ENCODE results near the gene GPR146.

Gene GPR146

GRCh38 chr7:1043552-1044188 lies 676 bp upstream of the GPR146 start:
- TF ChIP-seq CTCF (conservative IDR thresholded peaks at IDR 0.05; ENCODE audit: low read depth, low read length): no peak
- DNase-seq (ENCODE audit: low read depth): peak; percentile 23
- peak overlapping the region; percentile 46 for H3K4me3 ChIP-seq (ENCODE audit: low read depth, low read length)

- H3K4me3 ChIP-seq (ENCODE audit: low read depth, low read length): peak overlapping the region; percentile 69
- no peak for DNase-seq (ENCODE audit: low read depth)
- no peak for TF ChIP-seq CTCF (conservative IDR thresholded peaks at IDR 0.05; ENCODE audit: low read depth, low read length)
Observed at GRCh38 chr7:1045069-1046063, 1.0 kb downstream of the GPR146 start.

GRCh38 chr7:1046722-1047679 lies 2.7 kb downstream of the GPR146 start:
- no peak overlapping the region for H3K4me3 ChIP-seq (ENCODE audit: low read depth, low read length)
- DNase-seq (ENCODE audit: low read depth): no peak
- TF ChIP-seq CTCF (conservative IDR thresholded peaks at IDR 0.05; ENCODE audit: low read depth, low read length): no peak

- no peak for DNase-seq (ENCODE audit: low read depth)
- no peak for TF ChIP-seq CTCF (conservative IDR thresholded peaks at IDR 0.05; ENCODE audit: low read depth, low read length)
- no peak overlapping the region for H3K4me3 ChIP-seq (ENCODE audit: low read depth, low read length)
Observed at GRCh38 chr7:1049006-1049741, 4.8 kb downstream of the GPR146 start.

- TF ChIP-seq CTCF (conservative IDR thresholded peaks at IDR 0.05; ENCODE audit: low read depth, low read length): no peak
- no peak overlapping the region for H3K4me3 ChIP-seq (ENCODE audit: low read depth, low read length)
- no peak for DNase-seq (ENCODE audit: low read depth)
Observed at GRCh38 chr7:1049801-1050200, 5.5 kb downstream of the GPR146 start.
